ENCODE data around the gene DENND6B.

The DENND6B gene

GRCh38 chr22:50314455-50315288 lies 12.1 kb downstream of the DENND6B start:
- peak overlapping the region; percentile 70 for H3K27ac Mint-ChIP-seq
- ATAC-seq (peak; percentile 96), DNase-seq (peak; percentile 84)
- H3K4me3 Mint-ChIP-seq = peak overlapping the region; percentile 79
- H3K36me3 Mint-ChIP-seq (ENCODE audit: low read depth) = no peaks in the 10 kb centered on the region
- peaks cover 18% of the 10 kb centered on the region for H3K4me1 Mint-ChIP-seq
- H3K27me3 Mint-ChIP-seq = no peaks in the 10 kb centered on the region
- no peaks in the 10 kb centered on the region for H3K9me3 Mint-ChIP-seq

GRCh38 chr22:50314081-50314454 lies 12.7 kb downstream of the DENND6B start:
- no peaks in the 10 kb centered on the region for H3K9me3 Mint-ChIP-seq
- ATAC-seq = no peak

GRCh38 chr22:50313600-50313999 lies 13.2 kb downstream of the DENND6B start:
- H3K4me3 Mint-ChIP-seq = peak overlapping the region; percentile 79
- H3K36me3 Mint-ChIP-seq (ENCODE audit: low read depth) = no peaks in the 10 kb centered on the region
- ATAC-seq (no peak), DNase-seq (no peak)
- no peak overlapping the region for H3K27ac Mint-ChIP-seq
- H3K27me3 Mint-ChIP-seq = no peaks in the 10 kb centered on the region
- H3K4me1 Mint-ChIP-seq = peaks cover 20% of the 10 kb centered on the region
- no peaks in the 10 kb centered on the region for H3K9me3 Mint-ChIP-seq

More at GRCh38 chr22:50314081-50314454, 12.7 kb downstream of the DENND6B start:
- Mint-ChIP-seq H3K4me3 (peak overlapping the region; percentile 79), H3K27me3 (no peaks in the 10 kb centered on the region), H3K36me3 (ENCODE audit: low read depth) (no peaks in the 10 kb centered on the region), H3K4me1 (peaks cover 18% of the 10 kb centered on the region), H3K27ac (peak overlapping the region; percentile 70)
- DNase-seq = no peak

GRCh38 chr22:50313021-50313420 lies 13.8 kb downstream of the DENND6B start:
- DNase-seq (no peak), ATAC-seq (no peak)
- no peak overlapping the region for H3K4me3 Mint-ChIP-seq
- H3K9me3 Mint-ChIP-seq = no peaks in the 10 kb centered on the region
- H3K36me3 Mint-ChIP-seq (ENCODE audit: low read depth) = no peaks in the 10 kb centered on the region
- no peaks in the 10 kb centered on the region for H3K27me3 Mint-ChIP-seq
- no peak overlapping the region for H3K27ac Mint-ChIP-seq
- peaks cover 21% of the 10 kb centered on the region for H3K4me1 Mint-ChIP-seq

- no peak overlapping the region for H3K4me3 Mint-ChIP-seq
- no peak for DNase-seq
- no peaks in the 10 kb centered on the region for H3K36me3 Mint-ChIP-seq (ENCODE audit: low read depth)
- H3K27ac Mint-ChIP-seq = no peak overlapping the region
- ATAC-seq = no peak
- H3K27me3 Mint-ChIP-seq = no peaks in the 10 kb centered on the region
- peaks cover 21% of the 10 kb centered on the region for H3K4me1 Mint-ChIP-seq
- H3K9me3 Mint-ChIP-seq = no peaks in the 10 kb centered on the region
Measured at GRCh38 chr22:50312371-50312770, 14.4 kb downstream of the DENND6B start.

- ATAC-seq = no peak
- H3K36me3 Mint-ChIP-seq (ENCODE audit: low read depth) = no peaks in the 10 kb centered on the region
- no peaks in the 10 kb centered on the region for H3K9me3 Mint-ChIP-seq
- no peak overlapping the region for H3K4me3 Mint-ChIP-seq
- no peak overlapping the region for H3K27ac Mint-ChIP-seq
- H3K4me1 Mint-ChIP-seq = peaks cover 21% of the 10 kb centered on the region
- no peak for DNase-seq
- H3K27me3 Mint-ChIP-seq = no peaks in the 10 kb centered on the region
Measured at GRCh38 chr22:50311606-50312351, 15.0 kb downstream of the DENND6B start.

GRCh38 chr22:50310949-50311444 lies 15.8 kb downstream of the DENND6B start:
- Mint-ChIP-seq H3K36me3 (ENCODE audit: low read depth) (no peaks in the 10 kb centered on the region), H3K4me1 (peaks cover 25% of the 10 kb centered on the region), H3K27me3 (peaks cover 4% of the 10 kb centered on the region), H3K4me3 (no peak overlapping the region), H3K27ac (no peak overlapping the region), H3K9me3 (no peaks in the 10 kb centered on the region)
- DNase-seq = no peak
- ATAC-seq = no peak

GRCh38 chr22:50310031-50310722 lies 16.6 kb downstream of the DENND6B start:
- H3K36me3 Mint-ChIP-seq (ENCODE audit: low read depth) = no peaks in the 10 kb centered on the region
- H3K27ac Mint-ChIP-seq = no peak overlapping the region
- H3K9me3 Mint-ChIP-seq = no peaks in the 10 kb centered on the region
- H3K27me3 Mint-ChIP-seq = peaks cover 6% of the 10 kb centered on the region
- peaks cover 23% of the 10 kb centered on the region for H3K4me1 Mint-ChIP-seq
- ATAC-seq (no peak), DNase-seq (no peak)
- H3K4me3 Mint-ChIP-seq = no peak overlapping the region

- peaks cover 6% of the 10 kb centered on the region for H3K27me3 Mint-ChIP-seq
- peaks cover 19% of the 10 kb centered on the region for H3K4me1 Mint-ChIP-seq
Measured at GRCh38 chr22:50309601-50309991, 17.2 kb downstream of the DENND6B start.

GRCh38 chr22:50308986-50309600 lies 17.7 kb downstream of the DENND6B start:
- Mint-ChIP-seq H3K27ac (no peak overlapping the region), H3K9me3 (no peaks in the 10 kb centered on the region), H3K4me3 (peak overlapping the region; percentile 25)

More at GRCh38 chr22:50309601-50309991, 17.2 kb downstream of the DENND6B start:
- no peak overlapping the region for H3K4me3 Mint-ChIP-seq
- H3K9me3 Mint-ChIP-seq = no peaks in the 10 kb centered on the region
- ATAC-seq = no peak
- H3K36me3 Mint-ChIP-seq (ENCODE audit: low read depth) = no peaks in the 10 kb centered on the region
- no peak overlapping the region for H3K27ac Mint-ChIP-seq
- no peak for DNase-seq

GRCh38 chr22:50308597-50308935 lies 18.2 kb downstream of the DENND6B start:
- ATAC-seq (no peak), DNase-seq (no peak)
- Mint-ChIP-seq H3K9me3 (no peaks in the 10 kb centered on the region), H3K4me1 (peaks cover 13% of the 10 kb centered on the region), H3K27ac (no peak overlapping the region), H3K36me3 (ENCODE audit: low read depth) (no peaks in the 10 kb centered on the region), H3K4me3 (peak overlapping the region; percentile 25), H3K27me3 (peaks cover 6% of the 10 kb centered on the region)

More at GRCh38 chr22:50308986-50309600, 17.7 kb downstream of the DENND6B start:
- no peaks in the 10 kb centered on the region for H3K36me3 Mint-ChIP-seq (ENCODE audit: low read depth)
- ATAC-seq (no peak), DNase-seq (no peak)
- peaks cover 6% of the 10 kb centered on the region for H3K27me3 Mint-ChIP-seq
- H3K4me1 Mint-ChIP-seq = peaks cover 17% of the 10 kb centered on the region

- DNase-seq = no peak
- no peak for ATAC-seq
- no peak overlapping the region for H3K27ac Mint-ChIP-seq
- H3K4me3 Mint-ChIP-seq = no peak overlapping the region
- H3K4me1 Mint-ChIP-seq = peaks cover 13% of the 10 kb centered on the region
- H3K9me3 Mint-ChIP-seq = no peaks in the 10 kb centered on the region
- H3K36me3 Mint-ChIP-seq (ENCODE audit: low read depth) = no peaks in the 10 kb centered on the region
- H3K27me3 Mint-ChIP-seq = peaks cover 6% of the 10 kb centered on the region
Measured at GRCh38 chr22:50307890-50308596, 18.8 kb downstream of the DENND6B start.

- Mint-ChIP-seq H3K9me3 (no peaks in the 10 kb centered on the region), H3K4me3 (no peak within 1 kb of the TSS), H3K4me1 (peaks cover 15% of the 10 kb centered on the region), H3K27ac (no peak within 1 kb of the TSS), H3K36me3 (ENCODE audit: low read depth) (no peaks in the 10 kb centered on the region), H3K27me3 (peaks cover 6% of the 10 kb centered on the region)
- ATAC-seq (peak; percentile 27), DNase-seq (peak; percentile 53)
Measured at GRCh38 chr22:50306753-50307749, 19.8 kb downstream of the DENND6B start, which contains the start of gene PLXNB2. TSS of gene PLXNB2 (minus strand) at chr22:50307646. CDS start at chr22:50290584, 17,062 bp downstream.
